Fibroblast of skin of left quadriceps (primary cell): Measurements from ENCODE around the gene BIN1.

Source experiments
- DNase-seq, 2 experiments: peaks; one replicate each; pipeline ENCODE4 v3.0.0-alpha.2; 2013; ENCODE audit warnings: low read depth in 2 of 2

Gene BIN1

GRCh38 chr2:127075821-127076220 lies 31.1 kb downstream of the BIN1 start:
- DNase-seq: no peak

DNA sequence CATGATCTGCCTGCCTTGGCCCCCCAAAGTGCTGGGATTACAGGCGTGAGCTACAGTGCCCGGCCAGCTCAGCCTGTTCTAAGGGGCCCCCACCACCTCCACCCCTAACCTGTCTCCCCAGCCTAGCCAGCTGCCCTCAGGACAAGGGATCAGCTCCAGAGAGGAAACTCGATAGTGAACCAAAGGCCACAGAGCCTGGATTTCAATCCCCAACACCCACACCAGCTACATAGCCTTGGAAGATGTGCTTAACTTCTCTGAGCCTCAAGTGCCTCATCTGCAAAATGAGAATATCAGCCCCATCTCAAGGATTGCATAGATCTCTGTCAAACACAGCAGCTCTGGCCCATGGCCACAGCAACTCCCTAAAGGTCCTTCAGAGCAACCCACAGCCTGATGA lies 32.0 kb downstream of the BIN1 start:
- no peak for DNase-seq

DNA sequence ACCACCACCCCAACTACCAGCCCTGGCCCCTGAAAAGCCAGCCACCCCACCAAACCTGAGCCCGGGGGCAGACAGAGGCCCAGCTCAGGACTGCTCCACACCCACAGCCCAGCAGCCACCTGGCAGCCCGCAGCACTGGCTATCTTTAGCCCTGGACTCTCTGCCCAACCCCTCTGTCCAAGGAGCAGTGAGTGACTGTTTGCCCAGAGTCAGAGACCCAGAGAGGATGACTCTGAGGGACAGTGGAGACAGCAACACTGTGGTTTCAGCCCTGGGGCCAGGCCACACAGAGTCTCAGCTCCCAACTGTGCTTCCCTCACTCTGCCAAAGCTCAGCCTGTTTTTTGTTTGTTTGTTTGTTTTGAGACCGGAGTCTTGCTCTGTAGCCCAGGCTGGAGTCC lies 32.6 kb downstream of the BIN1 start:
- DNase-seq: no peak

DNA sequence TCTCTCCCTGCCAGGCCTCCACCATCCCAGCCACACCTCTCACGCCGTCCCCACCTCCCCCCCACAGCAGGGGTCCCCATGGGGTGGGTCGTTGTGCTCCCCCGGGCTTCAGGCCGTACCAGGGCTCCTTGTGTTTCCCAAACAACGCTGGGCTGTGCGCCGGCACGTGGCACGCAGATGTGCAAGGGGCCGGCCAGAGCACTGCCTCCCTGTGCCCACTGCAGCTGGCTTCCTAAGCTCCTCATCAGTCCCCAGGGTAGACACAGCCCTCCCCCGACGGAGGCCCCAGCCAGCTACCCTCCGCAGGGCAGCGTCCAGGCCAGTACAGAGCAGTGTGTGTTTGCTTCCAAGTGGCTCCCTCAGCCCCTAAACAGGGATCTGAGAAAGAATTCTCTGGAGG lies 34.0 kb downstream of the BIN1 start:
- DNase-seq: no peak

- DNase-seq: no peak
Measured at GRCh38 chr2:127072396-127072795, 34.6 kb downstream of the BIN1 start.

DNA sequence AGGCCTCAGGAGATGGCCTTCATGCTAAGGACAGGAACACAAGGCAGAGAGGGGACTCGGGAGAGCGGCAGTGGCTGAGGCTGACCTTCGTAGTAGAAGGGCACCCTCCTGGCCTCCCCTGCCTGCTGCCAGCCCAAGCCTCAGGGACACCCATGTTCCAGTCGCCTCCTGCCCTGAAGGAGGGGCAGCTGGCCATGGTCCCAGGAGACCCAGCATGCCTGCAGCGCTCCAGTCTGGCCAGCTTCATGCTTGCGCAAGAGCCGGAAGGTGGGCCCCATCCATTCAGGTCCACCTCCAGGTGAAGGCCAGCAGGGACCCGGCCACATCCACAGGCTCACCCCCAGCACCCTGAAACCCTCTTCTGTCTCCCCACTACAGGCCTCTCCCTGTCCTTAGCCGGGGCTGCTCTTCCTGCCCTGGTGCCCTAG lies 35.0 kb downstream of the BIN1 start:
- DNase-seq: no peak

DNA sequence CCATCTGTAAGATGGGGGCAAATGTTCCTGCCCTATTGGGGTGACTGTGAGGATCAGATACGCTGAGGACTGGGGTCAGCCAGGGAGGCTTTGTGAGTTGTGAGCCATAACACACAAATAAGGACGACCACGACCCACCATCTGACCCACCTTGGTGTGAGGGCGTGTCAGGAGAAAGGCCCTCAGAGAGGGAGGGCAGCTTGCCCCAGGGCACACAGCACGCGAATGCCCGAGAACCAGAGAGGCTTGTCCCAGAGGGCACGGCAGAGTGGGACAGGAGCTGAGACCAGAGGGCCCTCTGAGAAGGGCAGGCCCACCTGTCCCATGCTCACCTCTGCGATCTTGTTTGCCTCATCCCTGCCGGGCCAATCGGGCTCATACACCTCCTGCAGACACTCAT lies 36.7 kb downstream of the BIN1 start:
- no peak for DNase-seq

DNA sequence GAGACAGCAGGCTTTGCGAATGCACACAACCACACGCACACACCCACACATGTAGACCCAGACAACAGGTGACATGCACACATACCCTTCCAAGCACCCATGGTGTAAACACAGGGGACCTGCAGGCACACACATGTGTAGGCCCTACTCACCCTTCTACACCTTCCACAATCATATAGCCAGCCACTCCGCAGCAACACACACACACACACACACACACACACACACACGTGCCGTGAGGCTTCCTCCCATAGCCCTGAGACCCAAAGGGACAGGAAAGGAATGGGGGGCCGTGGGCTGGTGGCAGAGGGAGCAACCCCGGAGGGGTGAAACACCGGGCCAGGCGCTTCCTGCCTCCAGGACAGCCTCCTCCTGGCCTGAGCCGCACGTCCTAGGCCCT lies 37.4 kb downstream of the BIN1 start:
- no peak for DNase-seq

DNA sequence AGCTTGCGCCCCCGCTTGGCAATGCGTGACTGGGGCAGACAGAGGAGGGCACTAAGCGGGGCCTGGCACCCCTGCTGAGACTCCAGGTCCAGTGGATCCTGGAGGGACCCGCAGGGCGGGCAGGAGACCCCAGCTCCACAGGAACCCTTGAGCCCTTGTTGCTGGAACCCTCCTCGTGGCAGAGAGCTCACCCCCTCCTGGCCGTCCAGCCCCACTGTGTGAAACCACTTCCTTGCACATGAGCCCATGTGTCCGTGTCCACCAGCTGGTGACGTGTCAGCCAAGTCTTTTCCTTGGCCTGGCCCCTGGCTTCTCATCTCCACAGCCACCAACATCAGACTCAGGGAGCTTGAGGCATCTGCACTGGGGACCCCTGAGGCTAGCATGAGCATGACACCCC lies 38.0 kb downstream of the BIN1 start:
- no peak for DNase-seq

DNA sequence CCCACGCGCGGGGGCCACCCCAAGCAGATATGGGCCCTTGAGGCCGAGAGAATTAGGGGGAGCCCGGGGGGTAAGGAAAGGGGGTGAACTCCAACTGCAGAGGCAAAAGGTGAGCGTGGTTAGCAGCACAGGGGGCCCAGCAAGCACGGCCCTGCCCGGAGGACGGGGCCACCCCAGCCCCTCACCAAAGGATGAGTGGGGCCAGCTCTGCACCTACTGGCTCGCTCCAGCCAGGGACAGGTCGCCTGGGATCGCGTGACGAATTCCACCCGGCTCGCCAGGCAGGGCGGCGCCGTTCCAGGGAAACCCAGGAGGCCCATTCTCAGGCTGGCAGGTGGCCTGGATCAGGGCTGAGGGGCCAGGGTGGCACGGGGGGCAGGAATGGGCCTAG lies 38.6 kb downstream of the BIN1 start:
- no peak for DNase-seq

GRCh38 chr2:127067620-127068350 lies 39.2 kb downstream of the BIN1 start:
- DNase-seq: no peak

- peak in 1 of 2 experiments; percentile 19 for DNase-seq
Measured at GRCh38 chr2:127066942-127067341, 40.0 kb downstream of the BIN1 start.

DNA sequence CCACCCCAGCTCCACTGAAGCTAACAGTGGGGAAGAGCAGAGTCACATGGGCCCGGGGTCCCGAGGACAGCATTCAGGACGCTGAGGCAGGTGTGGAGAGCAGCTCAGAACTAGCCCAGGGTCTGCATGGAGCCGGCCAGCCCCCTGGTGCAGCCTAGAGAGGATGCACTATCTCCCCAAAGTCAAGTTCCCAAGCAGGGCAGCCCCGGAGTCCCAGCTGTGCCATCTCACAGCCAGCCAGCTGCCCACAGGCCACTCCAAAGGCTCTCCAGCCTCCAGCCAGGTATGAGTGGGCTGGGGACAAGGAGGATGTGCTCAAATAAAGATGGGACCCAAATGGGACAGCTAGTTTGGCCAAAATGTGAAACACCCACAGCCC lies 41.0 kb downstream of the BIN1 start:
- no peak for DNase-seq

GRCh38 chr2:127065299-127065939 lies 41.5 kb downstream of the BIN1 start:
- DNase-seq: no peak

- DNase-seq: peak; percentile 76 to 83
Measured at GRCh38 chr2:127064642-127065250, 42.2 kb downstream of the BIN1 start.

GRCh38 chr2:127063701-127064590 lies 43.0 kb downstream of the BIN1 start:
- DNase-seq: no peak

DNA sequence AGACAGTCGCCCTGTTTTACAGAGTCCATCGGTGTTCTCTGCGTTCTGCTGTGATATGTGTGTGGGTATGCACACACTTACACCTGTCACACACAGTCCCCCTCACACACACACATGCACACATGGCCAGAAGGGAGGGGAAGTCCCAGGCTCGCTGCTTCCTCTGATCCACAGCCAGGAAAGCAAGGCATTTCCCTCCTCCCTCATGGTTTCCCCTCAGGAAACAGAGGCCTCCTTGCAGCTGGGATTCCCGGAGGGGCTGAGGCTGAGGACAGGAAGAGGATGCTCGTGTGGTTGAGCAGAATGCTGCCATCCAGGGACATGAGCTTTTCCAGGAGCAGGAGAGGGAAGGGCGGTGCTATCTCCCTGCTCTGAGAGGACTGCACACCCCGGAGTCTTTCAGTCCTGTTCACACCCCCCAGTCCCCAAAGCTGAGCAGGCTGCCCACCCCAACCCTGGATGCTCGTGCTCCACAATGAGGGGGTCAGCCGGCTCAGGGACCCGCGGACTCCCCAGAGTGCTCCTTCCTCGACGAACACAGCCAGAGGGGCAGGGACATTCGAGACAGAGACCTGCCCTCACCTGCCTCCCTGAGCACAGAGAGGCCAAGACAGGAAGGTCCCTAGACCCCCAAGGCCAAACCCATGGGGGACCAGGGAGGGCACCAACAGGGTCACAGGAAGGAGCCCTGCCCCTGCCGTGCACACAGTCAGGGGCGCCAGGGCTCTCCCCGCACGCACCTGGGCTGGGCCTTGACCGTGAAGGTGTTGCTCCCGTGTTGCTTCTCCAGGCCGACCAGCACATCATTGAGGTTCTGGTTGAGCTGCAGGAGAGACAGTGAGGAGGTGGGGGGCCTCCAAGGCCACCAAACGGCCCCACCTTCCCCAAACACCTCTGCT lies 45.3 kb downstream of the BIN1 start:
- DNase-seq: no peak

- DNase-seq: no peak
Measured at GRCh38 chr2:127060264-127060945, 46.5 kb downstream of the BIN1 start.

DNA sequence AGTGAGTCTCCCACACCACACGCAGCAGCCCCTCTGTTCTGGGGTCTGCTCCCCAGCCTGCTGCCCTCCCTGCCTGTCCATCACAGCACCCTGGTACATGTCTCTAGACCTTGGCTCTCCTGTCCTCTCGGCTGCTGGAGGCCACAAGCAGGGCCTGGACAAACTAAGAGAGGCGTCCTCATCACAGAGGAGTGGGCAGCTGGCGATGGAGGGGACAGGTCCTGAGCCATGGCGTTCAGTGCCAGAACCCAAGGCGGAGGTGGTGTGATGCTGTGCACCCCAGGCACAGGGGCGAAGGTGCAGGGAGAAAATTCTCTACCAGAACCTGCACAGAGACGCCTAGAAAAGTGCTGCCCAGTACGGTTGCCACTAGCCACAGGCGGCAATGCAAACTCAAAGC lies 47.4 kb downstream of the BIN1 start:
- no peak for DNase-seq

GRCh38 chr2:127058954-127059252 lies 48.1 kb downstream of the BIN1 start:
- DNase-seq: no peak
